ENCODE measurements around the gene TPM3. TPM values are rescaled to one million over a fixed set of nuclear protein-coding genes. Genes with fewer than 3 reads are reported as not detected.
"Not testable (repeated sequence)": the region's sequence is repeated elsewhere in the genome, so short reads cannot be mapped to it uniquely, and the experiment has no call there.

Gene TPM3
- total RNA-seq, 1 donor from 2014 or later = 254 TPM

GRCh38 chr1:154154053-154154452 is 37.8 kb downstream of the TPM3 start:
- H3K27ac ChIP-seq = peak overlapping the region; percentile 88 to 94
- no peak for DNase-seq (ENCODE audit: low spot score in 2 of 2)
- H3K4me1 ChIP-seq = peaks cover 4 to 30% of the 10 kb centered on the region in 2 donors
- no peaks in the 10 kb centered on the region for H3K27me3 ChIP-seq
- no peak overlapping the region for H3K4me3 ChIP-seq
- peaks cover 12 to 26% of the 10 kb centered on the region in 2 donors for H3K36me3 ChIP-seq
- intact Hi-C loops (cut with DNase I) = loop anchor here (10.0 kb wide), 1 partner anchor 359 kb away; no protein-coding TSS in a partner anchor
- H3K9me3 ChIP-seq = no peaks in the 10 kb centered on the region
- TF ChIP-seq CTCF (IDR thresholded peaks at IDR 0.05) = no peak

- no peak for TF ChIP-seq CTCF (IDR thresholded peaks at IDR 0.05)
- DNase-seq (ENCODE audit: low spot score in 2 of 2) = no peak
- intact Hi-C loops (cut with DNase I) = loop anchor here (10.0 kb wide), 1 partner anchor 357 kb away; no protein-coding TSS in a partner anchor
- Histone ChIP-seq H3K9me3 (no peaks in the 10 kb centered on the region), H3K27me3 (no peaks in the 10 kb centered on the region), H3K4me1 (peaks cover 4 to 26% of the 10 kb centered on the region in 2 donors), H3K36me3 (no peaks in the 10 kb centered on the region), H3K4me3 (no peak overlapping the region), H3K27ac (peak overlapping the region; percentile 32 to 60)
Observed at GRCh38 chr1:154151311-154151710, 40.6 kb downstream of the TPM3 start.

- Histone ChIP-seq H3K9me3 (no peaks in the 10 kb centered on the region), H3K27me3 (no peaks in the 10 kb centered on the region), H3K36me3 (no peaks in the 10 kb centered on the region), H3K27ac (no peak overlapping the region), H3K4me3 (no peak overlapping the region), H3K4me1 (peaks cover 4 to 7% of the 10 kb centered on the region in 2 donors)
- DNase-seq (ENCODE audit: low spot score in 2 of 2) = no peak
- intact Hi-C loops (cut with DNase I) = no loop called here
- no peak for TF ChIP-seq CTCF (IDR thresholded peaks at IDR 0.05)
Observed at GRCh38 chr1:154148807-154149206, 43.1 kb downstream of the TPM3 start.

- H3K36me3 ChIP-seq; H3K4me3 ChIP-seq; DNase-seq (ENCODE audit: low spot score in 2 of 2); intact Hi-C loops (cut with DNase I); H3K4me1 ChIP-seq; H3K9me3 ChIP-seq; H3K27me3 ChIP-seq; H3K27ac ChIP-seq: not testable (repeated sequence)
Observed at GRCh38 chr1:154147505-154147904, 44.4 kb downstream of the TPM3 start.

- Histone ChIP-seq H3K36me3 (no peaks in the 10 kb centered on the region), H3K27me3 (no peaks in the 10 kb centered on the region), H3K27ac (no peak overlapping the region), H3K4me1 (no peaks in the 10 kb centered on the region), H3K9me3 (no peaks in the 10 kb centered on the region), H3K4me3 (no peak overlapping the region)
- no peak for DNase-seq (ENCODE audit: low spot score in 2 of 2)
- TF ChIP-seq CTCF (IDR thresholded peaks at IDR 0.05) = peak in 1 of 3 experiments; percentile 28
- intact Hi-C loops (cut with DNase I) = no loop called here
Observed at GRCh38 chr1:154145986-154146385, 45.9 kb downstream of the TPM3 start.

- Histone ChIP-seq H3K4me3 (no peak overlapping the region), H3K4me1 (no peaks in the 10 kb centered on the region), H3K36me3 (no peaks in the 10 kb centered on the region), H3K27ac (no peak overlapping the region), H3K27me3 (no peaks in the 10 kb centered on the region), H3K9me3 (no peaks in the 10 kb centered on the region)
- no peak for TF ChIP-seq CTCF (IDR thresholded peaks at IDR 0.05)
- intact Hi-C loops (cut with DNase I) = no loop called here
- DNase-seq (ENCODE audit: low spot score in 2 of 2) = no peak
Observed at GRCh38 chr1:154142358-154142757, 49.5 kb downstream of the TPM3 start.

All from ascending aorta (tissue), 2 donors.